Measurements from ENCODE around the gene DDX10. TPM values are rescaled to one million over a fixed set of nuclear protein-coding genes. Genes with fewer than 3 reads are reported as not detected.

DDX10 gene
- polyA plus RNA-seq, 1 of the 3 experiments (the other 2 are of a cell fraction): 35.8 TPM

DNA sequence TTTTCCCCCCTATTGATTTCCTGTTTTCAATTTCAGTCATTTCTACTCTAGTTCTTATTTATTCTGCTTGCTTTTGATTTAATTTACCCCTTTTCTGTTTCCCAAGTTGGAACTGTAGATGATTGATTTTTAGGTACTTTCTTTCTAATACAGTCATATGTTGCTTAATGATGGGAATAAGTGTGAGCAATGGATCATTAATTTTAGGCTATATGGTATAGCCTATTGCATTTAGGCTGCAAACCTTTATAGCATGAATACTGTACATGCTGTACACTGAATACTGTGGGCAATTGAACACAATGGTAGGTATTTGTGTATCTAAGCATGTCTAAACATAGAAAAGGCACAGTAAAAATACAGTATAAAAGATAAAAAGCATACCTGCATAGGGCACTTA lies 44.9 kb downstream of the DDX10 start:
- Histone ChIP-seq H3K27me3 (ENCODE audit: insufficient read depth) (no peaks in the 10 kb centered on the region), H3K9me2 (no peaks in the 10 kb centered on the region), H3K36me3 (replicated peaks in 1 of 2; ENCODE audit: control insufficient read depth in 1 of 2, insufficient read depth in 2 of 2, low read length in 1 of 2) (peaks cover 34 to 87% of the 10 kb centered on the region in 2 experiments), H3K4me1 (ENCODE audit: control insufficient read depth in 1 of 2, insufficient read depth in 2 of 2, low read depth in 1 of 2, low read length in 1 of 2) (no peaks in the 10 kb centered on the region; a peak in 1 of 4 replicates), H3K27ac (ENCODE audit: low read depth in 2 of 2, low read length in 1 of 2) (no peak overlapping the region), H3K79me2 (ENCODE audit: insufficient read depth) (peaks cover 21% of the 10 kb centered on the region), H3F3A (replicated peaks; ENCODE audit: insufficient read depth) (peaks cover 13% of the 10 kb centered on the region), H2AFZ (ENCODE audit: low read depth) (no peak overlapping the region), H3K4me3 (ENCODE audit: low read depth in 2 of 2, low read length in 1 of 2) (no peak overlapping the region), H4K20me1 (ENCODE audit: insufficient read depth) (no peaks in the 10 kb centered on the region), H3K9me3 (peaks cover 36% of the 10 kb centered on the region), H3K9ac (no peak overlapping the region), H3K4me2 (no peak overlapping the region)
- no peak for TF ChIP-seq IRF3 (IDR thresholded peaks at IDR 0.05; ENCODE audit: low read depth, low read length)
- no peak for TF ChIP-seq RCOR1 (IDR thresholded peaks at IDR 0.05; ENCODE audit: low read length)
- TF ChIP-seq MXI1 (IDR thresholded peaks at IDR 0.05; ENCODE audit: low read depth, low read length): no peak
- DNase-seq: no peak
- POLR2A ChIA-PET: interaction anchor here (0.6 kb wide), 1 partner anchor 1136 kb away, joined by 4 read pairs; no protein-coding TSS in a partner anchor
- CTCF ChIA-PET: interaction anchor here (1.8 kb wide), 2 partner anchors 12 to 1230 kb away, joined by 5 to 6 read pairs; no protein-coding TSS in a partner anchor

- Histone ChIP-seq H3K9ac (no peak overlapping the region), H3K4me1 (ENCODE audit: control insufficient read depth in 1 of 2, insufficient read depth in 2 of 2, low read depth in 1 of 2, low read length in 1 of 2) (peaks cover 0 to under 1% of the 10 kb centered on the region in 2 experiments; a peak in 1 of 4 replicates), H3F3A (replicated peaks; ENCODE audit: insufficient read depth) (peaks cover 13% of the 10 kb centered on the region), H3K4me3 (ENCODE audit: low read depth in 2 of 2, low read length in 1 of 2) (no peak overlapping the region), H3K36me3 (replicated peaks in 1 of 2; ENCODE audit: control insufficient read depth in 1 of 2, insufficient read depth in 2 of 2, low read length in 1 of 2) (peaks cover 15 to 79% of the 10 kb centered on the region in 2 experiments), H3K9me3 (peaks cover 24% of the 10 kb centered on the region; the same call in 1 of the 2 replicates), H2AFZ (ENCODE audit: low read depth) (no peak overlapping the region), H3K4me2 (no peak overlapping the region), H3K79me2 (ENCODE audit: insufficient read depth) (peaks cover 21% of the 10 kb centered on the region), H4K20me1 (ENCODE audit: insufficient read depth) (no peaks in the 10 kb centered on the region), H3K9me2 (no peaks in the 10 kb centered on the region), H3K27ac (ENCODE audit: low read depth in 2 of 2, low read length in 1 of 2) (peak overlapping the region in 1 of 2 experiments; percentile 43; a peak in 2 of 4 replicates), H3K27me3 (ENCODE audit: insufficient read depth) (no peaks in the 10 kb centered on the region)
- ChIA-PET POLR2A (no interaction called here), CTCF (no interaction called here)
- no peak for DNase-seq
- TF ChIP-seq MXI1 (IDR thresholded peaks at IDR 0.05; ENCODE audit: low read depth, low read length): no peak
- TF ChIP-seq, protein P1, sequence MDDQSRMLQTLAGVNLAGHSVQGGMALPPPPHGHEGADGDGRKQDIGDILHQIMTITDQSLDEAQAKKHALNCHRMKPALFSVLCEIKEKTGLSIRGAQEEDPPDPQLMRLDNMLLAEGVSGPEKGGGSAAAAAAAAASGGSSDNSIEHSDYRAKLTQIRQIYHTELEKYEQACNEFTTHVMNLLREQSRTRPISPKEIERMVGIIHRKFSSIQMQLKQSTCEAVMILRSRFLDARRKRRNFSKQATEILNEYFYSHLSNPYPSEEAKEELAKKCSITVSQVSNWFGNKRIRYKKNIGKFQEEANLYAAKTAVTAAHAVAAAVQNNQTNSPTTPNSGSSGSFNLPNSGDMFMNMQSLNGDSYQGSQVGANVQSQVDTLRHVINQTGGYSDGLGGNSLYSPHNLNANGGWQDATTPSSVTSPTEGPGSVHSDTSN (IDR thresholded peaks at IDR 0.05): peak; percentile 53; the same call in 1 of the 2 replicates
- TF ChIP-seq FOXJ3 (CRISPR knock-in tag; IDR thresholded peaks at IDR 0.05): no peak
- TF ChIP-seq MEF2A (IDR thresholded peaks at IDR 0.05; ENCODE audit: borderline replicate concordance, low read depth): no peak
- TF ChIP-seq RFX5 (IDR thresholded peaks at IDR 0.05; ENCODE audit: low read length): no peak
- TF ChIP-seq, protein P2, sequence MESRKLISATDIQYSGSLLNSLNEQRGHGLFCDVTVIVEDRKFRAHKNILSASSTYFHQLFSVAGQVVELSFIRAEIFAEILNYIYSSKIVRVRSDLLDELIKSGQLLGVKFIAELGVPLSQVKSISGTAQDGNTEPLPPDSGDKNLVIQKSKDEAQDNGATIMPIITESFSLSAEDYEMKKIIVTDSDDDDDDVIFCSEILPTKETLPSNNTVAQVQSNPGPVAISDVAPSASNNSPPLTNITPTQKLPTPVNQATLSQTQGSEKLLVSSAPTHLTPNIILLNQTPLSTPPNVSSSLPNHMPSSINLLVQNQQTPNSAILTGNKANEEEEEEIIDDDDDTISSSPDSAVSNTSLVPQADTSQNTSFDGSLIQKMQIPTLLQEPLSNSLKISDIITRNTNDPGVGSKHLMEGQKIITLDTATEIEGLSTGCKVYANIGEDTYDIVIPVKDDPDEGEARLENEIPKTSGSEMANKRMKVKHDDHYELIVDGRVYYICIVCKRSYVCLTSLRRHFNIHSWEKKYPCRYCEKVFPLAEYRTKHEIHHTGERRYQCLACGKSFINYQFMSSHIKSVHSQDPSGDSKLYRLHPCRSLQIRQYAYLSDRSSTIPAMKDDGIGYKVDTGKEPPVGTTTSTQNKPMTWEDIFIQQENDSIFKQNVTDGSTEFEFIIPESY (IDR thresholded peaks at IDR 0.05; ENCODE audit: borderline replicate concordance, low read depth): no peak
- peak; percentile 40 for TF ChIP-seq JUND (IDR thresholded peaks at IDR 0.05)
- no peak for TF ChIP-seq GATA2 (CRISPR knock-in tag; IDR thresholded peaks at IDR 0.05)
- TF ChIP-seq IRF3 (IDR thresholded peaks at IDR 0.05; ENCODE audit: low read depth, low read length): no peak
- no peak for TF ChIP-seq ELF1 (IDR thresholded peaks at IDR 0.05)
- TF ChIP-seq SIN3A (IDR thresholded peaks at IDR 0.05; ENCODE audit: borderline replicate concordance, low read depth, low read length): no peak
- peak; percentile 25; the same call in 1 of the 2 replicates for TF ChIP-seq FOSL2 (IDR thresholded peaks at IDR 0.05; ENCODE audit: borderline replicate concordance, low read depth)
- no peak for TF ChIP-seq RXRA (IDR thresholded peaks at IDR 0.05; ENCODE audit: borderline replicate concordance, low read depth)
- no peak for TF ChIP-seq NRF1 (IDR thresholded peaks at IDR 0.05; ENCODE audit: low read depth, low read length)
- TF ChIP-seq, protein P3, sequence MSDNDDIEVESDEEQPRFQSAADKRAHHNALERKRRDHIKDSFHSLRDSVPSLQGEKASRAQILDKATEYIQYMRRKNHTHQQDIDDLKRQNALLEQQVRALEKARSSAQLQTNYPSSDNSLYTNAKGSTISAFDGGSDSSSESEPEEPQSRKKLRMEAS (IDR thresholded peaks at IDR 0.05; ENCODE audit: low read depth): no peak
- 66% methylated on average over 4 of the region's 4 CpGs for WGBS (ENCODE audit: low lambda C conversion rate)
Observed at GRCh38 chr11:108713076-108713790, 48.4 kb downstream of the DDX10 start.

All from SK-N-SH (cell line).